IPS DF 4.7 (cell line): ENCODE measurements around the gene PLB1.

Experiments
- DNase-seq: peaks from one replicate; pipeline ENCODE4 v3.0.0-alpha.2; 2013; ENCODE audit warnings: low spot score; ENCODE audit errors: extremely low read depth

The PLB1 gene

GRCh38 chr2:28587526-28588291 lies 91.8 kb downstream of the PLB1 start:
- no peak for DNase-seq

GRCh38 chr2:28588292-28588670 lies 92.4 kb downstream of the PLB1 start:
- no peak for DNase-seq

GRCh38 chr2:28589746-28590463 lies 94.0 kb downstream of the PLB1 start:
- no peak for DNase-seq

- no peak for DNase-seq
Observed at GRCh38 chr2:28590496-28591301, 94.8 kb downstream of the PLB1 start.

- no peak for DNase-seq
Observed at GRCh38 chr2:28591711-28592335, 96.0 kb downstream of the PLB1 start.

- DNase-seq: no peak
Observed at GRCh38 chr2:28592481-28592880, 96.6 kb downstream of the PLB1 start.

GRCh38 chr2:28593160-28593755 lies 97.4 kb downstream of the PLB1 start:
- no peak for DNase-seq

GRCh38 chr2:28594000-28594331 lies 98.1 kb downstream of the PLB1 start:
- DNase-seq: no peak

GRCh38 chr2:28594332-28595108 lies 98.7 kb downstream of the PLB1 start:
- peak; percentile 71 for DNase-seq

GRCh38 chr2:28595323-28595722 lies 99.5 kb downstream of the PLB1 start:
- DNase-seq: no peak

GRCh38 chr2:28598484-28598883 lies 102.6 kb downstream of the PLB1 start:
- no peak for DNase-seq

GRCh38 chr2:28600181-28600580 lies 104.3 kb downstream of the PLB1 start:
- DNase-seq: no peak

- DNase-seq: no peak
Observed at GRCh38 chr2:28601616-28602015, 105.8 kb downstream of the PLB1 start.

- no peak for DNase-seq
Observed at GRCh38 chr2:28602136-28602660, 106.3 kb downstream of the PLB1 start.

GRCh38 chr2:28602751-28603639 lies 107.1 kb downstream of the PLB1 start:
- DNase-seq: no peak

GRCh38 chr2:28603821-28604220 lies 108.0 kb downstream of the PLB1 start:
- no peak for DNase-seq

- DNase-seq: no peak
Observed at GRCh38 chr2:28604284-28604843, 108.5 kb downstream of the PLB1 start.

GRCh38 chr2:28606986-28607441 lies 111.2 kb downstream of the PLB1 start:
- DNase-seq: no peak
